IMR-90 (cell line): ENCODE data around the gene SETD3. TPM values are rescaled to one million over a fixed set of nuclear protein-coding genes. Genes with fewer than 3 reads are reported as not detected.

Experiments
- ATAC-seq: fragments of 200-7000 bp; cut with Tn5 transposase; 2 replicates; pipeline ENCODE4 v1.9.1; 2020; ENCODE audit warnings: low read depth, mild to moderate bottlenecking, moderate library complexity
- BruUV-seq: library from RNA; stranded (reverse); fragments of 400-500 nt; replicated peaks from 2 replicates; lab custom pipeline; 2021; lab: Mats Ljungman, UMichigan
- CTCF ChIA-PET: fragments of 300-600 bp; formaldehyde crosslinking; extraction: SDS; loops from one replicate; lab custom pipeline; 2021; ENCODE audit warnings: antibody characterized with exemption; lab: Yijun Ruan, JAX
- POLR2A ChIA-PET: fragments of 300-600 bp; sonication (Branson Sonifier 250); formaldehyde crosslinking; loops from one replicate; lab custom pipeline; 2022; ENCODE audit warnings: antibody characterized with exemption; ENCODE audit not compliant: unreplicated experiment; lab: Charles Lee
- DNase-seq: peaks from one replicate; pipeline ENCODE4 v3.0.0; 2013
- H2AFZ ChIP-seq: replicated peaks from 2 replicates; pipeline ENCODE3; 2013; ENCODE audit warnings: low read length, mild to moderate bottlenecking; ENCODE audit not compliant: poor library complexity
- H2AK5ac ChIP-seq: 2 replicates; pipeline ENCODE4 v1.6.1; 2013; ENCODE audit warnings: low read depth, low read length, inconsistent platforms
- H2AK9ac ChIP-seq: replicated peaks from 2 replicates; pipeline ENCODE3; 2013; ENCODE audit warnings: mild to moderate bottlenecking, low read depth, low read length, moderate library complexity; ENCODE audit not compliant: poor library complexity
- H2BK120ac ChIP-seq: 2 replicates; pipeline ENCODE4 v1.6.1; 2013; ENCODE audit warnings: low read depth, low read length, inconsistent platforms
- H2BK15ac ChIP-seq: 3 replicates; pipeline ENCODE4 v1.6.1; 2013; ENCODE audit warnings: low read depth, low read length, inconsistent platforms
- H2BK20ac ChIP-seq: 2 replicates; pipeline ENCODE4 v1.6.1; 2013; ENCODE audit warnings: low read depth, mild to moderate bottlenecking, inconsistent platforms, low read length, moderate library complexity
- H2BK5ac ChIP-seq: 2 replicates; pipeline ENCODE4 v1.6.1; 2013; ENCODE audit warnings: mild to moderate bottlenecking, low read depth, low read length, inconsistent platforms; ENCODE audit not compliant: poor library complexity, severe bottlenecking
- H3K14ac ChIP-seq: replicated peaks from 2 replicates; pipeline ENCODE4 v1.6.1; 2013; ENCODE audit warnings: low read depth, low read length, inconsistent platforms
- H3K18ac ChIP-seq: 2 replicates; pipeline ENCODE4 v1.6.1; 2013; ENCODE audit warnings: low read depth, low read length, control low read depth
- H3K23ac ChIP-seq: 2 replicates; pipeline ENCODE4 v1.6.1; 2013; ENCODE audit warnings: low read depth, low read length, inconsistent platforms
- H3K27ac ChIP-seq: 2 replicates; pipeline ENCODE4 v1.5.1; 2013; ENCODE audit warnings: mild to moderate bottlenecking, control low read depth, low read length; ENCODE audit not compliant: insufficient read depth
- H3K27me3 ChIP-seq: 2 replicates; pipeline ENCODE4 v1.6.1; 2013; ENCODE audit warnings: low read length; ENCODE audit not compliant: control insufficient read depth, insufficient read depth
- H3K36me3 ChIP-seq: 2 replicates; pipeline ENCODE4 v1.6.1; 2013; ENCODE audit warnings: low read length, mixed read lengths; ENCODE audit not compliant: control insufficient read depth, insufficient read depth
- H3K4ac ChIP-seq: 2 replicates; pipeline ENCODE4 v1.6.1; 2013; ENCODE audit warnings: low read depth, low read length, inconsistent platforms
- H3K4me1 ChIP-seq: 2 replicates; pipeline ENCODE4 v1.6.1; 2013; ENCODE audit warnings: low read length, mixed read lengths; ENCODE audit not compliant: control insufficient read depth, insufficient read depth
- H3K4me2 ChIP-seq: 2 replicates; pipeline ENCODE4 v1.6.1; 2013; ENCODE audit warnings: low read depth, mild to moderate bottlenecking, control low read depth, low read length, moderate library complexity
- H3K4me3 ChIP-seq: 2 replicates; pipeline ENCODE4 v1.5.1; 2013; ENCODE audit warnings: low read depth, mild to moderate bottlenecking, control low read depth, low read length, moderate library complexity; ENCODE audit not compliant: insufficient read depth
- H3K56ac ChIP-seq: 2 replicates; pipeline ENCODE4 v1.6.1; 2013; ENCODE audit warnings: low read length, inconsistent platforms; ENCODE audit not compliant: insufficient read depth; ENCODE audit errors: extremely low read depth
- H3K79me1 ChIP-seq, 2 experiments: 2 replicates each; pipeline ENCODE4 v1.6.1; 2013; ENCODE audit warnings: low read length in 2 of 2, inconsistent platforms in 1 of 2, low read depth in 1 of 2
- H3K9ac ChIP-seq: 2 replicates; pipeline ENCODE4 v1.6.1; 2013; ENCODE audit warnings: low read depth, low read length, control low read depth
- H3K9me1 ChIP-seq: 2 replicates; pipeline ENCODE4 v1.6.1; 2013; ENCODE audit warnings: low read length, inconsistent platforms; ENCODE audit not compliant: insufficient read depth
- H3K9me3 ChIP-seq: 2 replicates; pipeline ENCODE4 v1.6.1; 2013; ENCODE audit warnings: low read length; ENCODE audit not compliant: control insufficient read depth, insufficient read depth
- H4K20me1 ChIP-seq: 2 replicates; pipeline ENCODE4 v1.6.1; 2013; ENCODE audit warnings: low read length, inconsistent platforms; ENCODE audit not compliant: insufficient read depth
- H4K5ac ChIP-seq: 2 replicates; pipeline ENCODE4 v1.6.1; 2013; ENCODE audit warnings: mild to moderate bottlenecking, low read depth, low read length, control low read depth
- H4K8ac ChIP-seq, 2 experiments: 2 replicates each; pipeline ENCODE4 v1.6.1; 2013; ENCODE audit warnings: low read depth in 2 of 2, low read length in 2 of 2, control low read depth in 1 of 2, inconsistent platforms in 1 of 2
- H4K91ac ChIP-seq: 2 replicates; pipeline ENCODE4 v1.6.1; 2013; ENCODE audit warnings: low read depth, low read length, inconsistent platforms; ENCODE audit not compliant: insufficient read depth
- CEBPB ChIP-seq: IDR thresholded peaks from 2 replicates; pipeline ENCODE4 v1.6.1; 2012; ENCODE audit warnings: low read depth, low read length, improper control_type of control experiment
- CHD1 ChIP-seq: IDR thresholded peaks from 2 replicates; pipeline ENCODE4 v1.6.1; 2012; ENCODE audit warnings: low read depth, low read length, improper control_type of control experiment
- CTCF ChIP-seq: conservative IDR thresholded peaks from 2 replicates; pipeline ENCODE4 v1.5.1; 2012; ENCODE audit warnings: mild to moderate bottlenecking, low read depth, low read length, improper control_type of control experiment
- ELK1 ChIP-seq: fragments of 150-350 bp; IDR thresholded peaks from 2 replicates; pipeline ENCODE4 v1.6.1; 2016; ENCODE audit warnings: low read depth, mild to moderate bottlenecking, low read length, moderate library complexity, borderline replicate concordance
- FOS ChIP-seq: fragments of 150-350 bp; IDR thresholded peaks from 2 replicates; pipeline ENCODE4 v1.6.1; 2016; ENCODE audit warnings: low read depth, low read length
- MAFK ChIP-seq: IDR thresholded peaks from 2 replicates; pipeline ENCODE4 v1.6.1; 2012; ENCODE audit warnings: low read depth, low read length, improper control_type of control experiment
- MAZ ChIP-seq: IDR thresholded peaks from 2 replicates; pipeline ENCODE4 v1.6.1; 2012; ENCODE audit warnings: low read depth, mild to moderate bottlenecking, low read length, improper control_type of control experiment, moderate library complexity, borderline replicate concordance
- NFE2L2 ChIP-seq: fragments of 150-350 bp; IDR thresholded peaks from 2 replicates; pipeline ENCODE4 v1.6.1; 2016; ENCODE audit warnings: low read depth, mild to moderate bottlenecking, low read length
- POLR2A ChIP-seq: IDR thresholded peaks from 2 replicates; pipeline ENCODE4 v1.6.1; 2012; ENCODE audit warnings: mild to moderate bottlenecking, low read depth, low read length
- RCOR1 ChIP-seq: IDR thresholded peaks from 2 replicates; pipeline ENCODE4 v1.6.1; 2012; ENCODE audit warnings: mild to moderate bottlenecking, low read length, improper control_type of control experiment; ENCODE audit not compliant: insufficient replicate concordance
- RFX5 ChIP-seq: IDR thresholded peaks from 2 replicates; pipeline ENCODE4 v1.8.0; 2012; ENCODE audit warnings: low read depth, mild to moderate bottlenecking, low read length, moderate library complexity
- SMC3 ChIP-seq: fragments of 150-350 bp; IDR thresholded peaks from 2 replicates; pipeline ENCODE4 v1.6.1; 2016; ENCODE audit warnings: low read depth, mild to moderate bottlenecking, antibody characterized with exemption, low read length, moderate library complexity
- USF2 ChIP-seq: fragments of 150-350 bp; IDR thresholded peaks from 2 replicates; pipeline ENCODE4 v1.6.1; 2017; ENCODE audit warnings: mild to moderate bottlenecking, antibody characterized with exemption, low read length, low read depth
- WGBS, 2 experiments: methylation state at CpG; one replicate each; pipeline versions ENCODE4 v1.1.5 to v1.1.7; 2013; ENCODE audit warnings: missing lambda C conversion rate in 2 of 2; ENCODE audit not compliant: insufficient read length in 1 of 2; ENCODE audit errors: extremely low coverage in 2 of 2; 5-methylcytosine and 5-hydroxymethylcytosine counted together
- dilution Hi-C: fragments of 300-500 bp; cut with HindIII; formaldehyde crosslinking; loops from one replicate; pipeline ENCODE4 v1.14.3; 2018; ENCODE audit warnings: low sequenced_read_pairs; ENCODE audit not compliant: unreplicated experiment
- in situ Hi-C: fragments of 300-500 bp; cut with MboI; formaldehyde crosslinking; loops from 3 replicates; pipeline ENCODE4 v1.14.3; 2019; ENCODE audit warnings: low sequenced_read_pairs, inconsistent platforms, mixed read lengths
- intact Hi-C: fragments of 100-400 bp; cut with micrococcal nuclease; formaldehyde crosslinking; loops from 2 replicates; pipeline ENCODE4 v1.10.0; 2022
- polyA plus RNA-seq, 3 experiments: library from polyadenylated mRNA; depleted of rRNA; stranded (reverse); fragments of >200 nt; gene quantifications; 2 replicates each; pipeline ENCODE4 v1.2.3, GENCODE V29; 2012; ENCODE audit warnings: low replicate concordance in 1 of 3
- total RNA-seq: library from RNA; depleted of rRNA; stranded (reverse); fragments of >200 nt; gene quantifications from 2 replicates; pipeline ENCODE4 v1.2.3, GENCODE V29; 2012

The SETD3 gene
- total and polyA plus RNA-seq, 2 of the 4 experiments (the other 2 are of a cell fraction) = 18.8 to 31.9 TPM

GRCh38 chr14:99383472-99384449, 96.9 kb downstream of the SETD3 start:
- H3K9me1 ChIP-seq = 0 out of 2 replicates have a peak, but pooled peaks cover 5% of the 10 kb centered on the region
- H3K23ac ChIP-seq = no peak overlapping the region
- H2AK9ac ChIP-seq = no peak overlapping the region
- H3K9me3 ChIP-seq = no peaks in the 10 kb centered on the region; the same call in 1 of the 2 replicates
- H3K27ac ChIP-seq = no peak overlapping the region
- H4K5ac ChIP-seq = no peak overlapping the region
- H3K4me2 ChIP-seq = no peak overlapping the region
- in situ Hi-C loops (no loop called here), intact Hi-C loops (no loop called here), dilution Hi-C loops (no loop called here)
- ChIA-PET CTCF (interaction anchor here (0.9 to 1.3 kb wide), 2 partner anchors 10 kb away, joined by 3 to 4 read pairs; no protein-coding TSS in a partner anchor), POLR2A (no interaction called here)
- no peak overlapping the region for H2BK120ac ChIP-seq
- peak overlapping the region; percentile 65; the same call in 1 of the 2 replicates for H2AK5ac ChIP-seq
- H2BK5ac ChIP-seq = no peak overlapping the region
- peaks cover 1% of the 10 kb centered on the region; the same call in 1 of the 2 replicates for H3K4me1 ChIP-seq
- H4K8ac ChIP-seq = no peak overlapping the region
- H3K14ac ChIP-seq = no peak overlapping the region
- DNase-seq = no peak
- no peak overlapping the region for H3K56ac ChIP-seq
- no peaks in the 10 kb centered on the region for H3K36me3 ChIP-seq
- H3K18ac ChIP-seq = no peak overlapping the region
- H3K27me3 ChIP-seq = peaks cover 17% of the 10 kb centered on the region
- no peak overlapping the region; the same call in 1 of the 2 replicates for H2BK20ac ChIP-seq
- peak overlapping the region; percentile 71 for H2AFZ ChIP-seq
- H3K4ac ChIP-seq = no peak overlapping the region
- no peaks in the 10 kb centered on the region for H4K20me1 ChIP-seq
- H3K79me1 ChIP-seq = no peaks in the 10 kb centered on the region
- WGBS, 2 experiments = 85% methylated on average over 20 of the region's 36 CpGs; no CpG with 5 or more reads in 1 of the 2 experiments
- H4K91ac ChIP-seq = no peak overlapping the region
- H2BK15ac ChIP-seq = no peak overlapping the region
- H3K9ac ChIP-seq = no peak overlapping the region
- peak; percentile 25 for ATAC-seq
- no peak overlapping the region for H3K4me3 ChIP-seq
- no TSS peak for BruUV-seq
- no peak for TF ChIP-seq SMC3
- no peak for TF ChIP-seq RCOR1
- TF ChIP-seq RFX5 = no peak
- TF ChIP-seq CTCF = no peak
- no peak for TF ChIP-seq MAZ
- no peak for TF ChIP-seq MAFK
- no peak for TF ChIP-seq USF2
- TF ChIP-seq CEBPB = no peak
- no peak for TF ChIP-seq NFE2L2
- no peak for TF ChIP-seq POLR2A
- TF ChIP-seq ELK1 = no peak
- TF ChIP-seq CHD1 = no peak
- TF ChIP-seq FOS = no peak
